Spleen (tissue), 11 donors: ENCODE measurements around the gene IDI2. TPM values are rescaled to one million over a fixed set of nuclear protein-coding genes. Genes with fewer than 3 reads are reported as not detected.

Experiments
- DNase-seq: peaks from one replicate; pipeline ENCODE4 v3.0.0-alpha.2; 2020
- H3K27ac ChIP-seq, 8 donors: fragments of 200-600 bp; sonication (generic) in 7 of 8; 1 replicate in 4 of 8; 2 replicates in 4 of 8; pipeline versions ENCODE4 v1.5.0 to v1.8.0; 2016 to 2021; ENCODE audit warnings: inconsistent platforms in 4 of 8, mild to moderate bottlenecking in 4 of 8, moderate library complexity in 1 of 8
- H3K27me3 ChIP-seq, 7 donors: fragments of 200-600 bp; sonication (generic) in 6 of 7; replicated peaks in 1 of 7; 1 replicate in 4 of 7; 2 replicates in 3 of 7; pipeline versions ENCODE4 v1.5.0 to v1.8.0; 2016 to 2021; ENCODE audit warnings: inconsistent platforms in 3 of 7, mild to moderate bottlenecking in 1 of 7
- H3K36me3 ChIP-seq, 6 donors: fragments of 200-600 bp; sonication (generic) in 5 of 6; 1 replicate in 4 of 6; 2 replicates in 2 of 6; pipeline versions ENCODE4 v1.5.0 to v1.8.0; 2016 to 2021; ENCODE audit warnings: inconsistent platforms in 2 of 6
- H3K4me1 ChIP-seq, 6 donors: fragments of 200-600 bp; sonication (generic) in 5 of 6; 1 replicate in 3 of 6; 2 replicates in 3 of 6; pipeline versions ENCODE4 v1.5.0 to v1.8.0; 2016 to 2021; ENCODE audit warnings: inconsistent platforms in 3 of 6
- H3K4me3 ChIP-seq, 8 donors: fragments of 200-600 bp; sonication (generic) in 7 of 8; 1 replicate in 4 of 8; 2 replicates in 4 of 8; pipeline versions ENCODE4 v1.5.0 to v1.8.0; 2016 to 2021; ENCODE audit warnings: inconsistent platforms in 4 of 8, mild to moderate bottlenecking in 4 of 8, moderate library complexity in 2 of 8
- H3K9me3 ChIP-seq, 8 donors: fragments of 200-600 bp; sonication (generic) in 7 of 8; 1 replicate in 4 of 8; 2 replicates in 4 of 8; pipeline versions ENCODE4 v1.5.0 to v1.8.0; 2016 to 2021; ENCODE audit warnings: inconsistent platforms in 4 of 8
- POLR2A ChIP-seq, 3 donors: fragments of 450-650 bp; IDR thresholded peaks; one replicate each; pipeline ENCODE4 v1.5.1; 2017; ENCODE audit warnings: antibody characterized with exemption in 3 of 3, mild to moderate bottlenecking in 1 of 3
- POLR2AphosphoS5 ChIP-seq, 3 donors: sonication (generic); formaldehyde crosslinking; IDR thresholded peaks; one replicate each; pipeline ENCODE4 v1.5.1; 2017; ENCODE audit warnings: antibody characterized with exemption in 3 of 3
- WGBS, 5 donors: extraction: QIAGEN DNeasy Blood & Tissue Kit in 3 of 5; methylation state at CpG; one replicate each; pipeline versions ENCODE4 v1.1.5 to v1.1.7; 2013 to 2018; 5-methylcytosine and 5-hydroxymethylcytosine counted together
- intact Hi-C: fragments of 100-400 bp; cut with DNase I; formaldehyde crosslinking; loops from one replicate; pipeline ENCODE4 v1.15.0; 2023; ENCODE audit warnings: low total_unique reads
- polyA plus RNA-seq, 3 donors: library from polyadenylated mRNA; stranded (reverse); fragments of 200-250 nt; gene quantifications; one replicate each; pipeline ENCODE4 v1.2.1, GENCODE V29; 2013
- total RNA-seq, 7 donors: library from RNA; depleted of rRNA in 3 of 7; stranded (reverse); fragments of >200 nt in 3 of 7; fragmentation: NEBNext Ultra II Directional in 4 of 7; extraction: Animal tissue kit (Norgen Biotek cat#: 25700) in 4 of 7; gene quantifications; one replicate each; pipeline versions ENCODE4 v1.1.0 to v1.2.1, GENCODE V29; 2016 to 2021
- TF ChIP-seq, protein P1 (sequence below), 11 experiments: fragments of 200-600 bp in 7 of 11; fragments of 450-650 bp in 4 of 11; sonication (generic) in 4 of 11; IDR thresholded peaks in 8 of 11; conservative IDR thresholded peaks in 3 of 11; 1 replicate in 7 of 11; 2 replicates in 4 of 11; pipeline versions ENCODE4 v1.4.0 to v1.8.0; 2016 to 2021; ENCODE audit warnings: antibody characterized with exemption in 11 of 11, inconsistent platforms in 4 of 11, mild to moderate bottlenecking in 1 of 11
- donor health status: healthy with polysubstance abuse.
- donor health status: DM: no; HTN: no; CAD: no; lungs with moderate emphysema.
- donor health status: DM: no; HTN: no; CAD: no.
- donor health status: Bipolar disorder and iron deficiency.
- donor health status: healthy.
- donor health status: DM: no; HTN: no; CAD: no.
- donor health status: DM: yes; HTN: yes; CAD: no.

Gene IDI2
- total and polyA plus RNA-seq, 10 donors, result 0.06 to 0.09 TPM; not detected in 8

DNA sequence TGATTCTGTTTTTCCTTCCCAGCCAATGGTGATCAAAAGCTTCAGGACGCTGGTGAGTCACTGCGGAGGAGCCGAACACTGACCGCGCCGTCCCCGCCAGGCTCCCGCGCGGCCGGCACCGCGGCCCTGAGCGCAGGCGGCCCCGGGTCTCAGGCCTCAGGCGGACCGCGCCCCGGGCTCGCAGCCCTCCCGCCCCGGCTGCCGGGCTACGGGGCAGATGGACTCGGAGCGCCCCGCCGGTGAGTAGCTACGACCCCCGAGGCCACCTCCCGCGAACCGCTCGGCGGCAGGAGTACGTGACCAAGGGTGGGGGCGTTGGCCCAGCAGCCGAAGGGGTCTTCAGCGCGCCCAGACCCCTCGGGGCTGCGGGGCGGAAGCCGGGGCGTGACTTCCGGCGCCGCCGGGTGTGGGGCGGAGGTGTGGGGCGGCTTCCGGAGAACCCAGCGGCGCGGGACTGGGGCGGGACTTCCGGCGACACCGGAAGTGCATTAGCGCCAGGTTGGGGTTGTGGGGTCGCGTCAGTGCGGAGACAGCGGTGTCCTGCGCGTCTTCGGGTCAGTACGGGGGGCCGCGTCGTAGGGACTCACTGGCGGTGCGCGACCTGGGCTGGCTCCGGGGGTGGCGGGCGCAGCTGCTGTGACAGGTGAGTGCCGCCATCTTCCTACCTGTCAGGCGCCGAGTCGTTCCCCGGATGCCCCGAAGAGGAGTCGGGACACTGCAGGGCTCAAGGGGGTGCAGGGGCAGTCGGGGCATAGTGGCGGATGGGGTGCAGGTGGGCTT, 30.9 kb upstream of the IDI2 start, which contains the start of gene WDR37:
TSS of gene WDR37 (plus strand) at position 60 of the 780 bp plus-strand sequence. CDS start 15,771 bp downstream, outside the sequence.
- H3K4me3 ChIP-seq, result peak within 1 kb of the TSS; percentile 88 to 99 (median 95)
- TF ChIP-seq, protein P1, sequence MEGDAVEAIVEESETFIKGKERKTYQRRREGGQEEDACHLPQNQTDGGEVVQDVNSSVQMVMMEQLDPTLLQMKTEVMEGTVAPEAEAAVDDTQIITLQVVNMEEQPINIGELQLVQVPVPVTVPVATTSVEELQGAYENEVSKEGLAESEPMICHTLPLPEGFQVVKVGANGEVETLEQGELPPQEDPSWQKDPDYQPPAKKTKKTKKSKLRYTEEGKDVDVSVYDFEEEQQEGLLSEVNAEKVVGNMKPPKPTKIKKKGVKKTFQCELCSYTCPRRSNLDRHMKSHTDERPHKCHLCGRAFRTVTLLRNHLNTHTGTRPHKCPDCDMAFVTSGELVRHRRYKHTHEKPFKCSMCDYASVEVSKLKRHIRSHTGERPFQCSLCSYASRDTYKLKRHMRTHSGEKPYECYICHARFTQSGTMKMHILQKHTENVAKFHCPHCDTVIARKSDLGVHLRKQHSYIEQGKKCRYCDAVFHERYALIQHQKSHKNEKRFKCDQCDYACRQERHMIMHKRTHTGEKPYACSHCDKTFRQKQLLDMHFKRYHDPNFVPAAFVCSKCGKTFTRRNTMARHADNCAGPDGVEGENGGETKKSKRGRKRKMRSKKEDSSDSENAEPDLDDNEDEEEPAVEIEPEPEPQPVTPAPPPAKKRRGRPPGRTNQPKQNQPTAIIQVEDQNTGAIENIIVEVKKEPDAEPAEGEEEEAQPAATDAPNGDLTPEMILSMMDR (IDR thresholded peaks at IDR 0.05 in 8 of 11, conservative IDR thresholded peaks at IDR 0.05 in 3 of 11), result no peak
- peak in 1 of 3 donors; percentile 47 for TF ChIP-seq POLR2A (IDR thresholded peaks at IDR 0.05)
- TF ChIP-seq POLR2AphosphoS5 (IDR thresholded peaks at IDR 0.05), result peak; percentile 91 to 97 (median 92)
- DNase-seq, result peak; percentile 97
- peaks cover 0 to 50% (median 24%) of the 10 kb centered on the region in 6 donors for H3K36me3 ChIP-seq
- H3K27me3 ChIP-seq, result no peaks in the 10 kb centered on the region
- no peaks in the 10 kb centered on the region for H3K9me3 ChIP-seq
- peaks cover 51 to 90% (median 77%) of the 10 kb centered on the region in 6 donors for H3K4me1 ChIP-seq
- peak within 1 kb of the TSS; percentile 96 to 100 (median 100) for H3K27ac ChIP-seq
- intact Hi-C loops, result loop anchor here (5.0 kb wide), 1 partner anchor 124 kb away; the partner anchor contains the start of gene LARP4B
- WGBS, 5 donors, result 0 to 1% (median 0%) methylated on average over 18 to 87 of the region's 87 CpGs

DNA sequence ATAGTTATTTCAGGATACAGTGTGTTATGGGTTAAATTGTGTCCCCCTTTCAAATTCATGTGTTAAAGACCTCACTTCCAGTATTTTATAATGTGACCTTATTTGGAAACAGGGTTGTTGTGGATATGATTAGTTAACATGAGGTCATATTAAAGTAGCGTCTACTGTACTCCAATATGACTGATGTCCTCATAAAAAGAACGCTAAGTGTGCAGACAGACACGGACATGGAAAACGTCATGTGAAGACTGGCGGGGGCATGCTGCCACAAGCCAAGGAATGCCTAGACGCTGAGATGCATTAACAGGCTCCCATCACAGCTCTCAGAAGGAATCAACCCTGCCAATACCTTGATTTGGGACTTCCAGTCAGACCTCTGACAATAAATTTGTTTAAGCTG, 29.0 kb upstream of the IDI2 start:
- H3K27me3 ChIP-seq, result no peaks in the 10 kb centered on the region
- peaks cover 60 to 90% (median 78%) of the 10 kb centered on the region in 6 donors for H3K4me1 ChIP-seq
- intact Hi-C loops, result loop anchor here (5.0 kb wide), 1 partner anchor 122 kb away; the partner anchor contains the start of gene LARP4B
- H3K9me3 ChIP-seq, result no peaks in the 10 kb centered on the region
- no peak for DNase-seq
- TF ChIP-seq POLR2AphosphoS5 (IDR thresholded peaks at IDR 0.05), result no peak
- TF ChIP-seq, protein P1 (IDR thresholded peaks at IDR 0.05 in 8 of 11, conservative IDR thresholded peaks at IDR 0.05 in 3 of 11), result no peak
- TF ChIP-seq POLR2A (IDR thresholded peaks at IDR 0.05), result no peak
- H3K36me3 ChIP-seq, result peaks cover 0 to 57% (median 26%) of the 10 kb centered on the region in 6 donors
- H3K4me3 ChIP-seq, result peak overlapping the region in 6 of 8 donors; percentile 88 to 99 (median 95)
- 70 to 77% (median 74%) methylated on average over 6 of the region's 6 CpGs for WGBS, 5 donors
- H3K27ac ChIP-seq, result peak overlapping the region in 7 of 8 donors; percentile 99 to 100 (median 100)

DNA sequence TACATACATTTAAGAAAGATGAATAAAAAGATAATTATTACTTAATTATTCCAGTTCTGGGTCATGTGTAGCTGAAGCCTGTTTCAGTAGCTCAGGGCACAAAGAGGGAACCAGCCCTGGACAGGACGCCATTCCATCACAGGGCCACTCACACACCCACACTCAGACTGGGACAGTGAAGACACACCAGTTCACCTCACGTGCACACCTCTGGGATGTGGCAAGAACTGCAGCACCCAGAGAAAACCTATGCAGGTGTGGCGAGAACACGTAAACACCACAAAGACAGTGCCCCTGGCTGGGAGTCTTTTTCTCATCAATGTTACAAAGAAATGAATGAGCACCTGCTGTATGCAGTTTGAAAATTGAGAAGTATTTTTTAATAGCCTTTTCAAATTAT, 24.9 kb upstream of the IDI2 start:
- 48 to 68% (median 58%) methylated on average over 4 of the region's 4 CpGs for WGBS, 5 donors
- no peaks in the 10 kb centered on the region for H3K27me3 ChIP-seq
- peaks cover 0 to 45% (median 22%) of the 10 kb centered on the region in 6 donors for H3K36me3 ChIP-seq
- intact Hi-C loops, result no loop called here
- H3K27ac ChIP-seq, result peak overlapping the region in 7 of 8 donors; percentile 12 to 100 (median 98)
- DNase-seq, result no peak
- peak overlapping the region in 4 of 8 donors; percentile 66 to 91 (median 68) for H3K4me3 ChIP-seq
- TF ChIP-seq POLR2AphosphoS5 (IDR thresholded peaks at IDR 0.05), result peak in 1 of 3 donors; percentile 14
- TF ChIP-seq, protein P1 (IDR thresholded peaks at IDR 0.05 in 8 of 11, conservative IDR thresholded peaks at IDR 0.05 in 3 of 11), result peak in 1 of 11 experiments; percentile 15
- TF ChIP-seq POLR2A (IDR thresholded peaks at IDR 0.05), result no peak
- no peaks in the 10 kb centered on the region for H3K9me3 ChIP-seq
- peaks cover 50 to 79% (median 66%) of the 10 kb centered on the region in 6 donors for H3K4me1 ChIP-seq

DNA sequence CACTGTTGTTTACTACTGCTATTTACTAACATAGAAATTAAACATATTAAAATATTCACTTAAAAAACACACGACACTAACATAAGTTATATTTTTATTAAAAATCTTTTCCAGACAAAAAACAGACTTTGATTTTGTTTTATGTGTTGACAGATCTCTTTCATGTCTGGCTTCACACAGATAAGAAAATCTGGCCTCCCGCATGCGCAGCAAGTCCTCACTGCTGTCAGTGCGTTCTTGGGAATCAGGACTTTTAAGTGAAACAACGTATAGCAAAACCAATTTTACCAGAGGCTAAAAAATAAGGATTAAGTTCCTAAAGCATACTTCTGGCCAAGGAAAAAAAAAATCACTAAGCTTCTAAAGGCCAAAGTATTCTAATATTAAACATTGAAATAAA, 24.5 kb upstream of the IDI2 start:
- 37 to 53% (median 51%) methylated on average over 5 of the region's 5 CpGs for WGBS, 5 donors
- Histone ChIP-seq H3K36me3 (peaks cover 0 to 45% (median 22%) of the 10 kb centered on the region in 6 donors), H3K27ac (peak overlapping the region; percentile 97 to 100 (median 98)), H3K9me3 (no peaks in the 10 kb centered on the region), H3K27me3 (no peaks in the 10 kb centered on the region), H3K4me3 (peak overlapping the region; percentile 54 to 91 (median 68)), H3K4me1 (peaks cover 47 to 79% (median 66%) of the 10 kb centered on the region in 6 donors)
- no peak for DNase-seq
- TF ChIP-seq, protein P1 (IDR thresholded peaks at IDR 0.05 in 8 of 11, conservative IDR thresholded peaks at IDR 0.05 in 3 of 11), result no peak
- TF ChIP-seq POLR2AphosphoS5 (IDR thresholded peaks at IDR 0.05), result no peak
- no peak for TF ChIP-seq POLR2A (IDR thresholded peaks at IDR 0.05)
- intact Hi-C loops, result no loop called here
